Spleen (tissue), 7 donors: ENCODE measurements around the gene ALK.

Source experiments
- POLR2A ChIP-seq, 3 donors: fragments of 450-650 bp; IDR thresholded peaks; one replicate each; pipeline ENCODE4 v1.5.1; 2017; ENCODE audit warnings: antibody characterized with exemption in 3 of 3, mild to moderate bottlenecking in 1 of 3
- POLR2AphosphoS5 ChIP-seq, 3 donors: sonication (generic); formaldehyde crosslinking; IDR thresholded peaks; one replicate each; pipeline ENCODE4 v1.5.1; 2017; ENCODE audit warnings: antibody characterized with exemption in 3 of 3
- TF ChIP-seq, protein P1 (sequence below), 11 experiments: fragments of 200-600 bp in 7 of 11; fragments of 450-650 bp in 4 of 11; sonication (generic) in 4 of 11; IDR thresholded peaks in 8 of 11; conservative IDR thresholded peaks in 3 of 11; 1 replicate in 7 of 11; 2 replicates in 4 of 11; pipeline versions ENCODE4 v1.4.0 to v1.8.0; 2016 to 2021; ENCODE audit warnings: antibody characterized with exemption in 11 of 11, inconsistent platforms in 4 of 11, mild to moderate bottlenecking in 1 of 11
- donor health status: DM: no; HTN: no; CAD: no; lungs with moderate emphysema.
- donor health status: DM: no; HTN: no; CAD: no.
- donor health status: DM: no; HTN: no; CAD: no.

- TF ChIP-seq POLR2AphosphoS5 (IDR thresholded peaks at IDR 0.05), result no peak
- TF ChIP-seq, protein P1, sequence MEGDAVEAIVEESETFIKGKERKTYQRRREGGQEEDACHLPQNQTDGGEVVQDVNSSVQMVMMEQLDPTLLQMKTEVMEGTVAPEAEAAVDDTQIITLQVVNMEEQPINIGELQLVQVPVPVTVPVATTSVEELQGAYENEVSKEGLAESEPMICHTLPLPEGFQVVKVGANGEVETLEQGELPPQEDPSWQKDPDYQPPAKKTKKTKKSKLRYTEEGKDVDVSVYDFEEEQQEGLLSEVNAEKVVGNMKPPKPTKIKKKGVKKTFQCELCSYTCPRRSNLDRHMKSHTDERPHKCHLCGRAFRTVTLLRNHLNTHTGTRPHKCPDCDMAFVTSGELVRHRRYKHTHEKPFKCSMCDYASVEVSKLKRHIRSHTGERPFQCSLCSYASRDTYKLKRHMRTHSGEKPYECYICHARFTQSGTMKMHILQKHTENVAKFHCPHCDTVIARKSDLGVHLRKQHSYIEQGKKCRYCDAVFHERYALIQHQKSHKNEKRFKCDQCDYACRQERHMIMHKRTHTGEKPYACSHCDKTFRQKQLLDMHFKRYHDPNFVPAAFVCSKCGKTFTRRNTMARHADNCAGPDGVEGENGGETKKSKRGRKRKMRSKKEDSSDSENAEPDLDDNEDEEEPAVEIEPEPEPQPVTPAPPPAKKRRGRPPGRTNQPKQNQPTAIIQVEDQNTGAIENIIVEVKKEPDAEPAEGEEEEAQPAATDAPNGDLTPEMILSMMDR (IDR thresholded peaks at IDR 0.05 in 8 of 11, conservative IDR thresholded peaks at IDR 0.05 in 3 of 11), result no peak
- TF ChIP-seq POLR2A (IDR thresholded peaks at IDR 0.05), result no peak
Measured at GRCh38 chr2:29336341-29337241, 584.8 kb downstream of the ALK start.
